ENCODE measurements around the gene TULP4.

TULP4 gene

GRCh38 chr6:158497620-158498019 lies 185.4 kb downstream of the TULP4 start:
- DNase-seq (ENCODE audit: low read depth in 2 of 2, low spot score in 1 of 2) = no peak

GRCh38 chr6:158498362-158498761 lies 186.1 kb downstream of the TULP4 start:
- no peak for DNase-seq (ENCODE audit: low read depth in 2 of 2, low spot score in 1 of 2)

GRCh38 chr6:158499601-158500000 lies 187.3 kb downstream of the TULP4 start:
- DNase-seq (ENCODE audit: low read depth in 2 of 2, low spot score in 1 of 2) = no peak

- no peak for DNase-seq (ENCODE audit: low read depth in 2 of 2, low spot score in 1 of 2)
Observed at GRCh38 chr6:158500016-158500735, 187.9 kb downstream of the TULP4 start.

- no peak for DNase-seq (ENCODE audit: low read depth in 2 of 2, low spot score in 1 of 2)
Observed at GRCh38 chr6:158501360-158502262, 189.3 kb downstream of the TULP4 start.

GRCh38 chr6:158502263-158502950 lies 190.1 kb downstream of the TULP4 start:
- DNase-seq (ENCODE audit: low read depth in 2 of 2, low spot score in 1 of 2) = no peak

- no peak for DNase-seq (ENCODE audit: low read depth in 2 of 2, low spot score in 1 of 2)
Observed at GRCh38 chr6:158503222-158503621, 191.0 kb downstream of the TULP4 start.

- no peak for DNase-seq (ENCODE audit: low read depth in 2 of 2, low spot score in 1 of 2)
Observed at GRCh38 chr6:158503846-158504245, 191.6 kb downstream of the TULP4 start.

GRCh38 chr6:158505194-158505593 lies 192.9 kb downstream of the TULP4 start:
- DNase-seq (ENCODE audit: low read depth in 2 of 2, low spot score in 1 of 2) = no peak

- DNase-seq (ENCODE audit: low read depth in 2 of 2, low spot score in 1 of 2) = no peak
Observed at GRCh38 chr6:158506601-158507000, 194.3 kb downstream of the TULP4 start.

- no peak for DNase-seq (ENCODE audit: low read depth in 2 of 2, low spot score in 1 of 2)
Observed at GRCh38 chr6:158507174-158507573, 194.9 kb downstream of the TULP4 start.

- DNase-seq (ENCODE audit: low read depth in 2 of 2, low spot score in 1 of 2) = no peak
Observed at GRCh38 chr6:158508450-158508849, 196.2 kb downstream of the TULP4 start.

GRCh38 chr6:158509465-158509864 lies 197.2 kb downstream of the TULP4 start:
- DNase-seq (ENCODE audit: low read depth in 2 of 2, low spot score in 1 of 2) = no peak

- no peak for DNase-seq (ENCODE audit: low read depth in 2 of 2, low spot score in 1 of 2)
Observed at GRCh38 chr6:158512809-158513208, 200.5 kb downstream of the TULP4 start.

- DNase-seq (ENCODE audit: low read depth in 2 of 2, low spot score in 1 of 2) = no peak
Observed at GRCh38 chr6:158514176-158514575, 201.9 kb downstream of the TULP4 start.

GRCh38 chr6:158514991-158515390 lies 202.7 kb downstream of the TULP4 start:
- DNase-seq (ENCODE audit: low read depth in 2 of 2, low spot score in 1 of 2) = no peak

- DNase-seq (ENCODE audit: low read depth in 2 of 2, low spot score in 1 of 2) = no peak
Observed at GRCh38 chr6:158516098-158516497, 203.8 kb downstream of the TULP4 start.

GRCh38 chr6:158517038-158517437 lies 204.8 kb downstream of the TULP4 start:
- no peak for DNase-seq (ENCODE audit: low read depth in 2 of 2, low spot score in 1 of 2)

GRCh38 chr6:158517581-158517980 lies 205.3 kb downstream of the TULP4 start:
- DNase-seq (ENCODE audit: low read depth in 2 of 2, low spot score in 1 of 2) = no peak

GRCh38 chr6:158518191-158519127 lies 206.2 kb downstream of the TULP4 start:
- no peak for DNase-seq (ENCODE audit: low read depth in 2 of 2, low spot score in 1 of 2)

- no peak for DNase-seq (ENCODE audit: low read depth in 2 of 2, low spot score in 1 of 2)
Observed at GRCh38 chr6:158519300-158519699, 207.0 kb downstream of the TULP4 start.

All from stimulated activated CD8-positive, alpha-beta memory T cell treated with anti-CD3 and anti-CD28 coated beads, Interleukin-4, amount 100 ng/mL, for 4 hours (primary cell).